HepG2 (cell line): ENCODE data around the gene PELO. TPM values are rescaled to one million over a fixed set of nuclear protein-coding genes. Genes with fewer than 3 reads are reported as not detected.

Experiments used
- ATF7 ChIP-seq, 2 experiments: fragments of 450-650 bp in 1 of 2; sonication (generic) in 1 of 2; formaldehyde crosslinking in 1 of 2; IDR thresholded peaks; 2 replicates each; pipeline versions ENCODE4 v1.4.0 to v1.6.1; 2016 to 2020; ENCODE audit warnings: antibody characterized with exemption in 1 of 2, mild to moderate bottlenecking in 1 of 2, missing genetic modification reagents in 1 of 2
- GTF3A ChIP-seq: sonication (generic); formaldehyde crosslinking; conservative IDR thresholded peaks from 2 replicates; pipeline ENCODE4 v1.4.0; 2020; ENCODE audit warnings: mild to moderate bottlenecking, missing genetic modification reagents
- KAT7 ChIP-seq: IDR thresholded peaks from 2 replicates; pipeline ENCODE4 v1.6.1; 2018; ENCODE audit warnings: borderline replicate concordance, missing compliant biosample characterization
- KLF9 ChIP-seq: IDR thresholded peaks from 2 replicates; pipeline ENCODE4 v1.6.1; 2016; ENCODE audit warnings: low read depth
- MAF1 ChIP-seq: sonication (generic); formaldehyde crosslinking; IDR thresholded peaks from 2 replicates; pipeline ENCODE4 v1.5.0; 2020; ENCODE audit warnings: missing genetic modification reagents, borderline replicate concordance
- MAFG ChIP-seq: sonication (generic); formaldehyde crosslinking; IDR thresholded peaks from 2 replicates; pipeline ENCODE4 v1.5.1; 2020; ENCODE audit warnings: mild to moderate bottlenecking, missing genetic modification reagents
- RXRB ChIP-seq: IDR thresholded peaks from 2 replicates; pipeline ENCODE4 v1.6.1; 2016; ENCODE audit warnings: borderline replicate concordance, missing genetic modification reagents, missing compliant biosample characterization
- SNAPC4 ChIP-seq: sonication (generic); formaldehyde crosslinking; IDR thresholded peaks from 2 replicates; pipeline ENCODE4 v1.4.0; 2020; ENCODE audit warnings: mild to moderate bottlenecking, missing genetic modification reagents
- SP140L ChIP-seq: sonication (generic); formaldehyde crosslinking; IDR thresholded peaks from 2 replicates; pipeline ENCODE4 v1.4.0; 2020; ENCODE audit warnings: missing genetic modification reagents, borderline replicate concordance
- SP5 ChIP-seq: IDR thresholded peaks from 2 replicates; pipeline ENCODE4 v1.6.1; 2016; ENCODE audit warnings: low read depth, borderline replicate concordance
- ZNF558 ChIP-seq: sonication (generic); formaldehyde crosslinking; IDR thresholded peaks from 2 replicates; pipeline ENCODE4 v1.9.0; 2022; ENCODE audit warnings: mild to moderate bottlenecking, missing genetic modification reagents, borderline replicate concordance
- ZNF614 ChIP-seq: IDR thresholded peaks from 2 replicates; pipeline ENCODE4 v1.6.1; 2018; ENCODE audit warnings: missing biosample characterization, missing genetic modification reagents, inconsistent platforms, borderline replicate concordance
- polyA plus RNA-seq, 8 experiments: library from polyadenylated mRNA; depleted of rRNA in 3 of 8; stranded (reverse) in 7 of 8; unstranded in 1 of 8; fragments of >200 nt; fragmentation: Illumina TruSeq in 4 of 8; extraction: Trizol in 4 of 8; gene quantifications; 2 replicates each; pipeline versions ENCODE4 v1.2.1 to v1.2.3, GENCODE V29; 2011 to 2016; ENCODE audit warnings: low read depth in 4 of 8, missing spikeins in 1 of 8, mixed read lengths in 1 of 8; ENCODE audit not compliant: insufficient read depth in 1 of 8
- total RNA-seq, 5 experiments: library from RNA; depleted of rRNA; stranded (reverse); fragments of >200 nt; fragmentation: Illumina TruSeq; extraction: Trizol; gene quantifications; 2 replicates each; pipeline ENCODE4 v1.2.3, GENCODE V29; 2016; ENCODE audit warnings: low read depth in 1 of 5
- TF ChIP-seq, protein P1 (sequence below): sonication (generic); formaldehyde crosslinking; IDR thresholded peaks from 2 replicates; pipeline ENCODE4 v1.5.0; 2020; ENCODE audit warnings: mild to moderate bottlenecking, missing genetic modification reagents, borderline replicate concordance
- TF ChIP-seq, protein P2 (sequence below): sonication (generic); formaldehyde crosslinking; IDR thresholded peaks from 2 replicates; pipeline ENCODE4 v1.4.0; 2020; ENCODE audit warnings: missing genetic modification reagents; ENCODE audit errors: not compliant biosample characterization

The PELO gene
- total and polyA plus RNA-seq, 2 of the 13 experiments (the other 11 are each of a cell fraction or from before 2014, with no cell fraction given) = 19.0 to 23.9 TPM

DNA sequence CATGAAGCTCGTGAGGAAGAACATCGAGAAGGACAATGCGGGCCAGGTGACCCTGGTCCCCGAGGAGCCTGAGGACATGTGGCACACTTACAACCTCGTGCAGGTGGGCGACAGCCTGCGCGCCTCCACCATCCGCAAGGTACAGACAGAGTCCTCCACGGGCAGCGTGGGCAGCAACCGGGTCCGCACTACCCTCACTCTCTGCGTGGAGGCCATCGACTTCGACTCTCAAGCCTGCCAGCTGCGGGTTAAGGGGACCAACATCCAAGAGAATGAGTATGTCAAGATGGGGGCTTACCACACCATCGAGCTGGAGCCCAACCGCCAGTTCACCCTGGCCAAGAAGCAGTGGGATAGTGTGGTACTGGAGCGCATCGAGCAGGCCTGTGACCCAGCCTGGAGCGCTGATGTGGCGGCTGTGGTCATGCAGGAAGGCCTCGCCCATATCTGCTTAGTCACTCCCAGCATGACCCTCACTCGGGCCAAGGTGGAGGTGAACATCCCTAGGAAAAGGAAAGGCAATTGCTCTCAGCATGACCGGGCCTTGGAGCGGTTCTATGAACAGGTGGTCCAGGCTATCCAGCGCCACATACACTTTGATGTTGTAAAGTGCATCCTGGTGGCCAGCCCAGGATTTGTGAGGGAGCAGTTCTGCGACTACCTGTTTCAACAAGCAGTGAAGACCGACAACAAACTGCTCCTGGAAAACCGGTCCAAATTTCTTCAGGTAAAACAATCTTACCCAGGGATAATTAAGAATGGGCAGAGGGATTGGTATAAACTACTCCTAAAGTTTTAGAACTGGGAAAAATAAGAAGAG lies 12.9 kb downstream of the PELO start (continued):
- TF ChIP-seq, protein P1, sequence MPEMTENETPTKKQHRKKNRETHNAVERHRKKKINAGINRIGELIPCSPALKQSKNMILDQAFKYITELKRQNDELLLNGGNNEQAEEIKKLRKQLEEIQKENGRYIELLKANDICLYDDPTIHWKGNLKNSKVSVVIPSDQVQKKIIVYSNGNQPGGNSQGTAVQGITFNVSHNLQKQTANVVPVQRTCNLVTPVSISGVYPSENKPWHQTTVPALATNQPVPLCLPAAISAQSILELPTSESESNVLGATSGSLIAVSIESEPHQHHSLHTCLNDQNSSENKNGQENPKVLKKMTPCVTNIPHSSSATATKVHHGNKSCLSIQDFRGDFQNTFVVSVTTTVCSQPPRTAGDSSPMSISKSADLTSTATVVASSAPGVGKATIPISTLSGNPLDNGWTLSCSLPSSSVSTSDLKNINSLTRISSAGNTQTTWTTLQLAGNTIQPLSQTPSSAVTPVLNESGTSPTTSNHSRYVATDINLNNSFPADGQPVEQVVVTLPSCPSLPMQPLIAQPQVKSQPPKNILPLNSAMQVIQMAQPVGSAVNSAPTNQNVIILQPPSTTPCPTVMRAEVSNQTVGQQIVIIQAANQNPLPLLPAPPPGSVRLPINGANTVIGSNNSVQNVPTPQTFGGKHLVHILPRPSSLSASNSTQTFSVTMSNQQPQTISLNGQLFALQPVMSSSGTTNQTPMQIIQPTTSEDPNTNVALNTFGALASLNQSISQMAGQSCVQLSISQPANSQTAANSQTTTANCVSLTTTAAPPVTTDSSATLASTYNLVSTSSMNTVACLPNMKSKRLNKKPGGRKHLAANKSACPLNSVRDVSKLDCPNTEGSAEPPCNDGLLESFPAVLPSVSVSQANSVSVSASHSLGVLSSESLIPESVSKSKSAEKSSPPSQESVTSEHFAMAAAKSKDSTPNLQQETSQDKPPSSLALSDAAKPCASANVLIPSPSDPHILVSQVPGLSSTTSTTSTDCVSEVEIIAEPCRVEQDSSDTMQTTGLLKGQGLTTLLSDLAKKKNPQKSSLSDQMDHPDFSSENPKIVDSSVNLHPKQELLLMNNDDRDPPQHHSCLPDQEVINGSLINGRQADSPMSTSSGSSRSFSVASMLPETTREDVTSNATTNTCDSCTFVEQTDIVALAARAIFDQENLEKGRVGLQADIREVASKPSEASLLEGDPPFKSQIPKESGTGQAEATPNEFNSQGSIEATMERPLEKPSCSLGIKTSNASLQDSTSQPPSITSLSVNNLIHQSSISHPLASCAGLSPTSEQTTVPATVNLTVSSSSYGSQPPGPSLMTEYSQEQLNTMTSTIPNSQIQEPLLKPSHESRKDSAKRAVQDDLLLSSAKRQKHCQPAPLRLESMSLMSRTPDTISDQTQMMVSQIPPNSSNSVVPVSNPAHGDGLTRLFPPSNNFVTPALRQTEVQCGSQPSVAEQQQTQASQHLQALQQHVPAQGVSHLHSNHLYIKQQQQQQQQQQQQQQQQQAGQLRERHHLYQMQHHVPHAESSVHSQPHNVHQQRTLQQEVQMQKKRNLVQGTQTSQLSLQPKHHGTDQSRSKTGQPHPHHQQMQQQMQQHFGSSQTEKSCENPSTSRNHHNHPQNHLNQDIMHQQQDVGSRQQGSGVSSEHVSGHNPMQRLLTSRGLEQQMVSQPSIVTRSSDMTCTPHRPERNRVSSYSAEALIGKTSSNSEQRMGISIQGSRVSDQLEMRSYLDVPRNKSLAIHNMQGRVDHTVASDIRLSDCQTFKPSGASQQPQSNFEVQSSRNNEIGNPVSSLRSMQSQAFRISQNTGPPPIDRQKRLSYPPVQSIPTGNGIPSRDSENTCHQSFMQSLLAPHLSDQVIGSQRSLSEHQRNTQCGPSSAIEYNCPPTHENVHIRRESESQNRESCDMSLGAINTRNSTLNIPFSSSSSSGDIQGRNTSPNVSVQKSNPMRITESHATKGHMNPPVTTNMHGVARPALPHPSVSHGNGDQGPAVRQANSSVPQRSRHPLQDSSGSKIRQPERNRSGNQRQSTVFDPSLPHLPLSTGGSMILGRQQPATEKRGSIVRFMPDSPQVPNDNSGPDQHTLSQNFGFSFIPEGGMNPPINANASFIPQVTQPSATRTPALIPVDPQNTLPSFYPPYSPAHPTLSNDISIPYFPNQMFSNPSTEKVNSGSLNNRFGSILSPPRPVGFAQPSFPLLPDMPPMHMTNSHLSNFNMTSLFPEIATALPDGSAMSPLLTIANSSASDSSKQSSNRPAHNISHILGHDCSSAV (CRISPR knock-in tag) = no peak
- 0 out of 2 replicates have a peak, but pooled peaks have one; percentile 4 for TF ChIP-seq KLF9 (CRISPR knock-in tag)
- no peak; the same call in 1 of the 2 replicates for TF ChIP-seq ZNF558 (CRISPR knock-in tag)
- peak; percentile 7; the same call in 1 of the 2 replicates for TF ChIP-seq RXRB (CRISPR knock-in tag)
- TF ChIP-seq SNAPC4 = no peak
- TF ChIP-seq SP140L (CRISPR knock-in tag) = no peak
- no peak for TF ChIP-seq KAT7 (CRISPR knock-in tag)
- TF ChIP-seq SP5 (CRISPR knock-in tag) = 0 out of 2 replicates have a peak, but pooled peaks have one; percentile 32
- peak; percentile 29; the same call in 1 of the 2 replicates for TF ChIP-seq MAFG (CRISPR knock-in tag)
- no peak for TF ChIP-seq ATF7 (IDR thresholded peaks at IDR 0.05)
- TF ChIP-seq ATF7 (CRISPR knock-in tag; IDR thresholded peaks at IDR 0.05) = 0 out of 2 replicates have a peak, but pooled peaks have one; percentile 16
- no peak for TF ChIP-seq ZNF614
- no peak for TF ChIP-seq GTF3A (CRISPR knock-in tag)
- TF ChIP-seq, protein P2, sequence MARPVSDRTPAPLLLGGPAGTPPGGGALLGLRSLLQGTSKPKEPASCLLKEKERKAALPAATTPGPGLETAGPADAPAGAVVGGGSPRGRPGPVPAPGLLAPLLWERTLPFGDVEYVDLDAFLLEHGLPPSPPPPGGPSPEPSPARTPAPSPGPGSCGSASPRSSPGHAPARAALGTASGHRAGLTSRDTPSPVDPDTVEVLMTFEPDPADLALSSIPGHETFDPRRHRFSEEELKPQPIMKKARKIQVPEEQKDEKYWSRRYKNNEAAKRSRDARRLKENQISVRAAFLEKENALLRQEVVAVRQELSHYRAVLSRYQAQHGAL (CRISPR knock-in tag) = no peak
- TF ChIP-seq MAF1 (CRISPR knock-in tag) = no peak
